Measurements from ENCODE around the gene VWF.

The VWF gene

GRCh38 chr12:5921966-5922899, 202.2 kb downstream of the VWF start:
- DNase-seq (ENCODE audit: low read depth in 2 of 3, low spot score in 2 of 3) = no peak

- no peak for DNase-seq (ENCODE audit: low read depth in 2 of 3, low spot score in 2 of 3)
These were observed 203.2 kb downstream of the VWF start for GRCh38 chr12:5921027-5921909.

GRCh38 chr12:5916785-5917290, 207.6 kb downstream of the VWF start:
- no peak for DNase-seq (ENCODE audit: low read depth in 2 of 3, low spot score in 2 of 3)

- no peak for DNase-seq (ENCODE audit: low read depth in 2 of 3, low spot score in 2 of 3)
These were observed 209.0 kb downstream of the VWF start for GRCh38 chr12:5915511-5915910.

- DNase-seq (ENCODE audit: low read depth in 2 of 3, low spot score in 2 of 3) = no peak
These were observed 209.9 kb downstream of the VWF start for GRCh38 chr12:5914387-5915149.

- DNase-seq (ENCODE audit: low read depth in 2 of 3, low spot score in 2 of 3) = no peak
These were observed 211.1 kb downstream of the VWF start for GRCh38 chr12:5913387-5913786.

- DNase-seq (ENCODE audit: low read depth in 2 of 3, low spot score in 2 of 3) = no peak
These were observed 211.8 kb downstream of the VWF start for GRCh38 chr12:5912437-5913334.

GRCh38 chr12:5912011-5912410, 212.5 kb downstream of the VWF start:
- no peak for DNase-seq (ENCODE audit: low read depth in 2 of 3, low spot score in 2 of 3)

- no peak for DNase-seq (ENCODE audit: low read depth in 2 of 3, low spot score in 2 of 3)
These were observed 213.5 kb downstream of the VWF start for GRCh38 chr12:5910790-5911548.

GRCh38 chr12:5909560-5909959, 214.9 kb downstream of the VWF start:
- no peak for DNase-seq (ENCODE audit: low read depth in 2 of 3, low spot score in 2 of 3)

- no peak for DNase-seq (ENCODE audit: low read depth in 2 of 3, low spot score in 2 of 3)
These were observed 216.2 kb downstream of the VWF start for GRCh38 chr12:5908251-5908650.

- no peak for DNase-seq (ENCODE audit: low read depth in 2 of 3, low spot score in 2 of 3)
These were observed 216.7 kb downstream of the VWF start for GRCh38 chr12:5907807-5908206.

GRCh38 chr12:5905757-5906156, 218.7 kb downstream of the VWF start:
- no peak for DNase-seq (ENCODE audit: low read depth in 2 of 3, low spot score in 2 of 3)

GRCh38 chr12:5904969-5905368, 219.5 kb downstream of the VWF start:
- DNase-seq (ENCODE audit: low read depth in 2 of 3, low spot score in 2 of 3) = no peak

GRCh38 chr12:5904441-5904840, 220.0 kb downstream of the VWF start:
- no peak for DNase-seq (ENCODE audit: low read depth in 2 of 3, low spot score in 2 of 3)

- DNase-seq (ENCODE audit: low read depth in 2 of 3, low spot score in 2 of 3) = no peak
These were observed 221.7 kb downstream of the VWF start for GRCh38 chr12:5902736-5903135.

GRCh38 chr12:5901416-5901815, 223.1 kb downstream of the VWF start:
- no peak for DNase-seq (ENCODE audit: low read depth in 2 of 3, low spot score in 2 of 3)

- no peak for DNase-seq (ENCODE audit: low read depth in 2 of 3, low spot score in 2 of 3)
These were observed 223.8 kb downstream of the VWF start for GRCh38 chr12:5900533-5901205.

GRCh38 chr12:5900076-5900475, 224.4 kb downstream of the VWF start:
- DNase-seq (ENCODE audit: low read depth in 2 of 3, low spot score in 2 of 3) = no peak
